HCT116 (cell line): ENCODE data around the gene SERINC5. TPM values are rescaled to one million over a fixed set of nuclear protein-coding genes. Genes with fewer than 3 reads are reported as not detected.

Source experiments
- ATAC-seq: fragments of 200-7000 bp; cut with Tn5 transposase; 2 replicates; pipeline ENCODE4 v1.9.1; 2020; ENCODE audit warnings: mild to moderate bottlenecking, moderate library complexity
- BruUV-seq: library from RNA; stranded (reverse); fragments of 400-500 nt; replicated peaks from 2 replicates; lab custom pipeline; 2021; lab: Mats Ljungman, UMichigan
- CTCF ChIA-PET: fragments of 300-600 bp; sonication (Branson Sonifier 250); formaldehyde crosslinking; loops from one replicate; lab custom pipeline; 2021; ENCODE audit warnings: antibody characterized with exemption; lab: Charles Lee
- POLR2A ChIA-PET: fragments of 300-600, 350-600 bp; sonication (Branson Sonifier 250); formaldehyde crosslinking; loops from one replicate; lab custom pipeline; 2021; ENCODE audit warnings: antibody characterized with exemption; lab: Charles Lee
- RAD21 ChIA-PET, 2 experiments: fragments of 300-600 bp; sonication (Branson Sonifier 250); formaldehyde crosslinking; loops; one replicate each; lab custom pipeline; 2023; ENCODE audit warnings: low total read pairs in 2 of 2; ENCODE audit not compliant: uncharacterized antibody in 2 of 2, unreplicated experiment in 2 of 2, low non-redundant PET in 1 of 2; lab: Charles Lee
- DNase-seq: peaks from one replicate; pipeline ENCODE4 v3.0.0-alpha.2; 2010; ENCODE audit warnings: low read depth, low spot score
- H2AFZ ChIP-seq: fragments of 200-600 bp; shearing (Covaris generic), sonication (generic); 2 replicates; pipeline ENCODE4 v1.6.1; 2017; ENCODE audit warnings: low read depth, mixed run types, mixed read lengths, antibody characterized with exemption, low read length; ENCODE audit not compliant: poor library complexity, severe bottlenecking
- H3K27ac ChIP-seq: 2 replicates; pipeline ENCODE4 v1.5.1; 2012; ENCODE audit warnings: low read depth, low read length
- H3K27me3 ChIP-seq: fragments of 200-600 bp; sonication (generic); 2 replicates; pipeline ENCODE4 v1.6.1; 2016; ENCODE audit warnings: mixed run types, low read length, mixed read lengths; ENCODE audit not compliant: insufficient read depth
- H3K36me3 ChIP-seq, 2 experiments: fragments of 200-500 bp in 1 of 2; fragments of 200-600 bp in 1 of 2; sonication (Bioruptor generic) in 1 of 2; sonication (generic) in 1 of 2; 2 replicates each; pipeline versions ENCODE4 v1.5.1 to v1.6.1; 2014 to 2016; ENCODE audit warnings: low read length in 2 of 2, inconsistent platforms in 1 of 2, mixed read lengths in 1 of 2, mixed run types in 1 of 2; ENCODE audit not compliant: insufficient read depth in 2 of 2, control insufficient read depth in 1 of 2
- H3K4me1 ChIP-seq, 2 experiments: fragments of 200-600 bp in 1 of 2; sonication (generic) in 1 of 2; 2 replicates each; pipeline versions ENCODE4 v1.5.1 to v1.6.1; 2012 to 2017; ENCODE audit warnings: low read length in 2 of 2, inconsistent platforms in 1 of 2, mild to moderate bottlenecking in 1 of 2, mixed read lengths in 1 of 2, mixed run types in 1 of 2, moderate library complexity in 1 of 2; ENCODE audit not compliant: insufficient read depth in 2 of 2, control insufficient read depth in 1 of 2
- H3K4me2 ChIP-seq: fragments of 200-600 bp; sonication (generic); 2 replicates; pipeline ENCODE4 v1.6.1; 2017; ENCODE audit warnings: mixed run types, low read length, mixed read lengths
- H3K4me3 ChIP-seq, 2 experiments: fragments of 200-600 bp in 1 of 2; sonication (generic) in 1 of 2; replicated peaks in 1 of 2; 2 replicates each; pipeline ENCODE4 v1.5.1; 2011 to 2016; ENCODE audit warnings: low read length in 2 of 2, control low read depth in 1 of 2, low read depth in 1 of 2, mild to moderate bottlenecking in 1 of 2, mixed read lengths in 1 of 2, mixed run types in 1 of 2
- H3K79me2 ChIP-seq: fragments of 200-600 bp; sonication (generic); 2 replicates; pipeline ENCODE4 v1.6.1; 2017; ENCODE audit warnings: mild to moderate bottlenecking, mixed run types, low read length, moderate library complexity, mixed read lengths; ENCODE audit not compliant: insufficient read depth
- H3K9ac ChIP-seq: fragments of 200-600 bp; sonication (generic); 2 replicates; pipeline ENCODE4 v1.6.1; 2016; ENCODE audit warnings: low read length, mixed read lengths
- H3K9me2 ChIP-seq: fragments of 200-600 bp; sonication (generic), shearing (Covaris generic); 2 replicates; pipeline ENCODE4 v1.6.1; 2017; ENCODE audit warnings: mixed run types, mild to moderate bottlenecking, moderate library complexity; ENCODE audit not compliant: insufficient read depth
- H3K9me3 ChIP-seq, 2 experiments: fragments of 200-500 bp in 1 of 2; fragments of 200-600 bp in 1 of 2; sonication (Bioruptor generic) in 1 of 2; sonication (generic) in 1 of 2; 2 replicates each; pipeline ENCODE4 v1.6.1; 2014 to 2017; ENCODE audit warnings: low read length in 2 of 2, mixed read lengths in 2 of 2, inconsistent platforms in 1 of 2, low read depth in 1 of 2, mild to moderate bottlenecking in 1 of 2, mixed run types in 1 of 2, moderate library complexity in 1 of 2; ENCODE audit not compliant: control insufficient read depth in 1 of 2, insufficient read depth in 1 of 2
- H4K20me1 ChIP-seq: fragments of 200-600 bp; sonication (generic), shearing (Covaris generic); 2 replicates; pipeline ENCODE4 v1.6.1; 2017; ENCODE audit warnings: mixed run types, mild to moderate bottlenecking, moderate library complexity; ENCODE audit not compliant: insufficient read depth
- CBX3 ChIP-seq: IDR thresholded peaks from 2 replicates; pipeline ENCODE4 v1.6.1; 2012; ENCODE audit warnings: low read depth
- EGR1 ChIP-seq: IDR thresholded peaks from 2 replicates; pipeline ENCODE4 v1.6.1; 2012; ENCODE audit warnings: low read depth
- EZH2phosphoT487 ChIP-seq: fragments of 200-600 bp; IDR thresholded peaks from 2 replicates; pipeline ENCODE4 v1.6.1; 2018; ENCODE audit warnings: antibody characterized with exemption, borderline replicate concordance
- FOSL1 ChIP-seq: IDR thresholded peaks from 2 replicates; pipeline ENCODE4 v1.6.1; 2012; ENCODE audit warnings: low read depth
- JUND ChIP-seq: IDR thresholded peaks from 2 replicates; pipeline ENCODE4 v1.6.1; 2012
- POLR2A ChIP-seq: IDR thresholded peaks from 2 replicates; pipeline ENCODE4 v1.7.0; 2011; ENCODE audit warnings: borderline replicate concordance; ENCODE audit not compliant: insufficient read depth, insufficient read length; ENCODE audit errors: extremely low read depth
- POLR2AphosphoS5 ChIP-seq: IDR thresholded peaks from 2 replicates; pipeline ENCODE4 v1.6.1; 2011; ENCODE audit warnings: mild to moderate bottlenecking, low read depth, low read length, moderate library complexity
- SP1 ChIP-seq: IDR thresholded peaks from 2 replicates; pipeline ENCODE4 v1.6.1; 2012; ENCODE audit warnings: low read depth
- SRF ChIP-seq: IDR thresholded peaks from 2 replicates; pipeline ENCODE4 v1.6.1; 2012; ENCODE audit warnings: low read depth
- YY1 ChIP-seq: IDR thresholded peaks from 2 replicates; pipeline ENCODE4 v1.6.1; 2011; ENCODE audit warnings: low read length, low read depth, moderate library complexity, mild to moderate bottlenecking; ENCODE audit not compliant: insufficient replicate concordance; ENCODE audit errors: extremely low read depth
- intact Hi-C: fragments of 100-400 bp; cut with micrococcal nuclease; formaldehyde crosslinking; loops from 2 replicates; pipeline ENCODE4 v1.10.0; 2022
- total RNA-seq: library from RNA; stranded (reverse); gene quantifications from one replicate; pipeline ENCODE4 v1.2.1, GENCODE V29; 2021; ENCODE audit not compliant: unreplicated experiment

The SERINC5 gene
- total RNA-seq, 1 experiment from 2014 or later, result 39.3 TPM

GRCh38 chr5:80125962-80126480 lies 129.8 kb downstream of the SERINC5 start:
- Histone ChIP-seq H3K36me3 (no peaks in the 10 kb centered on the region), H3K27me3 (no peaks in the 10 kb centered on the region), H3K9me3 (no peaks in the 10 kb centered on the region; a peak in 1 of 4 replicates), H2AFZ (no peak overlapping the region), H3K4me1 (peaks cover 6 to 14% of the 10 kb centered on the region in 2 experiments; a peak in 2 of 4 replicates), H3K27ac (peak overlapping the region; percentile 25; the same call in 1 of the 2 replicates), H3K4me2 (peak overlapping the region; percentile 21; the same call in 1 of the 2 replicates), H3K9ac (no peak overlapping the region), H3K4me3 (no peak overlapping the region), H3K79me2 (no peaks in the 10 kb centered on the region), H3K9me2 (no peaks in the 10 kb centered on the region), H4K20me1 (no peaks in the 10 kb centered on the region)
- CTCF ChIA-PET, result no interaction called here
- BruUV-seq, result no TSS peak
- RAD21 ChIA-PET, result interaction anchor here in 1 of 2 experiments (0.5 kb wide), 1 partner anchor 149 kb away, joined by 4 read pairs; no protein-coding TSS in a partner anchor
- peak; percentile 73 for ATAC-seq
- peak; percentile 29 for DNase-seq
- peak; percentile 28; the same call in 1 of the 2 replicates for TF ChIP-seq SP1
- no peak for TF ChIP-seq SRF
- no peak for TF ChIP-seq EZH2phosphoT487
- TF ChIP-seq YY1, result no peak
- no peak for TF ChIP-seq POLR2AphosphoS5
- TF ChIP-seq POLR2A, result no peak
- peak; percentile 41; the same call in 1 of the 2 replicates for TF ChIP-seq JUND
- TF ChIP-seq EGR1, result no peak
- peak; percentile 64 for TF ChIP-seq FOSL1
- TF ChIP-seq CBX3, result 0 out of 2 replicates have a peak, but pooled peaks have one; percentile 16
- POLR2A ChIA-PET, result no interaction called here
- intact Hi-C loops, result no loop called here
